D721Med (cell line): Measurements from ENCODE around the gene ZNF579.
"Not testable (repeated sequence)": the region's sequence is repeated elsewhere in the genome, so short reads cannot be mapped to it uniquely, and the experiment has no call there.

Experiments
- DNase-seq: peaks from one replicate; pipeline ENCODE4 v3.0.0; 2011; ENCODE audit warnings: low spot score; ENCODE audit not compliant: insufficient read length
- FAIRE-seq: peaks from 2 replicates; lab custom pipeline; 2011; peaks lifted over from hg19 to GRCh38; lab: Jason Lieb, UNC
- CTCF ChIP-seq: IDR thresholded peaks from 2 replicates; pipeline ENCODE4 v1.5.1; 2012; ENCODE audit warnings: mild to moderate bottlenecking, control low read depth; ENCODE audit not compliant: insufficient read depth; ENCODE audit errors: missing control alignments

Gene ZNF579

GRCh38 chr19:55579766-55580621 lies 654 bp downstream of the ZNF579 start:
- no peak for TF ChIP-seq CTCF
- no peak for FAIRE-seq
- peak; percentile 38 for DNase-seq

- DNase-seq (no peak), FAIRE-seq (no peak)
- no peak for TF ChIP-seq CTCF
Observed at GRCh38 chr19:55578761-55579747, 1.6 kb downstream of the ZNF579 start.

- no peak for TF ChIP-seq CTCF
Observed at GRCh38 chr19:55578031-55578760, 2.5 kb downstream of the ZNF579 start.

GRCh38 chr19:55576746-55577145 lies 3.9 kb downstream of the ZNF579 start:
- FAIRE-seq, result no peak
- DNase-seq, result no peak
- no peak for TF ChIP-seq CTCF

More at GRCh38 chr19:55578031-55578760, 2.5 kb downstream of the ZNF579 start:
- no peak for FAIRE-seq
- DNase-seq, result no peak

- not testable (repeated sequence) for FAIRE-seq, DNase-seq
Observed at GRCh38 chr19:55573929-55574328, 6.7 kb downstream of the ZNF579 start.

- FAIRE-seq, result not testable (repeated sequence)
Observed at GRCh38 chr19:55569477-55569876, 11.2 kb downstream of the ZNF579 start.

GRCh38 chr19:55567708-55568328 lies 12.8 kb downstream of the ZNF579 start:
- DNase-seq (no peak), FAIRE-seq (no peak)
- no peak for TF ChIP-seq CTCF

More at GRCh38 chr19:55569477-55569876, 11.2 kb downstream of the ZNF579 start:
- DNase-seq, result not testable (repeated sequence)
